Endothelial cell of umbilical vein (primary cell): ENCODE results near the gene CCT3. TPM values are rescaled to one million over a fixed set of nuclear protein-coding genes. Genes with fewer than 3 reads are reported as not detected.

ENCODE experiments used
- BruUV-seq: library from RNA; stranded (reverse); fragments of 400-500 nt; replicated peaks from 2 replicates; lab custom pipeline; 2021; lab: Mats Ljungman, UMichigan
- CTCF ChIA-PET: fragments of 300-600, 350-600 bp; sonication (Branson Sonifier 250); formaldehyde crosslinking; loops from one replicate; lab custom pipeline; 2021; ENCODE audit warnings: antibody characterized with exemption, inconsistent platforms; lab: Charles Lee
- POLR2A ChIA-PET: fragments of 300-600, 350-600 bp; sonication (Branson Sonifier 250); formaldehyde crosslinking; loops from one replicate; lab custom pipeline; 2021; ENCODE audit warnings: antibody characterized with exemption, inconsistent platforms; lab: Charles Lee
- DNase-seq: peaks from one replicate; pipeline ENCODE4 v3.0.0-alpha.2; 2011; ENCODE audit warnings: low read depth, low spot score
- FAIRE-seq: peaks from 2 replicates; lab custom pipeline; 2011; peaks lifted over from hg19 to GRCh38; lab: Jason Lieb, UNC
- H2AFZ ChIP-seq: 2 replicates; pipeline ENCODE4 v1.6.0; 2012; ENCODE audit warnings: low read depth, low read length, control low read depth, inconsistent platforms
- H3K27ac ChIP-seq: 2 replicates; pipeline ENCODE4 v1.5.1; 2011; ENCODE audit warnings: low read depth, mild to moderate bottlenecking, control low read depth, low read length, moderate library complexity; ENCODE audit not compliant: insufficient read depth
- H3K27me3 ChIP-seq, 2 experiments: 2 replicates each; pipeline versions ENCODE4 v1.6.0 to v1.6.1; 2011; ENCODE audit warnings: low read length in 2 of 2, mixed read lengths in 1 of 2; ENCODE audit not compliant: control insufficient read depth in 2 of 2, insufficient read depth in 2 of 2
- H3K36me3 ChIP-seq, 2 experiments: 2 replicates in 1 of 2; 3 replicates in 1 of 2; pipeline ENCODE4 v1.5.1; 2011; ENCODE audit warnings: low read length in 2 of 2, mild to moderate bottlenecking in 1 of 2, moderate library complexity in 1 of 2; ENCODE audit not compliant: control insufficient read depth in 2 of 2, insufficient read depth in 2 of 2; ENCODE audit errors: extremely low read depth in 1 of 2
- H3K4me1 ChIP-seq: 3 replicates; pipeline ENCODE4 v1.5.1; 2011; ENCODE audit warnings: mild to moderate bottlenecking, low read length; ENCODE audit not compliant: control insufficient read depth, insufficient read depth; ENCODE audit errors: extremely low read depth
- H3K4me2 ChIP-seq: 2 replicates; pipeline ENCODE4 v1.6.1; 2011; ENCODE audit warnings: low read length, control low read depth, mixed read lengths; ENCODE audit not compliant: insufficient read depth
- H3K4me3 ChIP-seq, 3 experiments: fragments of 200-600 bp in 1 of 3; sonication (generic), shearing (Covaris generic) in 1 of 3; replicated peaks in 1 of 3; 2 replicates each; pipeline ENCODE4 v1.5.1; 2011 to 2016; ENCODE audit warnings: control low read depth in 3 of 3, low read length in 3 of 3, mild to moderate bottlenecking in 2 of 3, inconsistent platforms in 1 of 3, low read depth in 1 of 3, moderate library complexity in 1 of 3; ENCODE audit not compliant: insufficient read depth in 1 of 3
- H3K79me2 ChIP-seq: 2 replicates; pipeline ENCODE4 v1.6.0; 2012; ENCODE audit warnings: low read length, inconsistent platforms; ENCODE audit not compliant: control insufficient read depth, insufficient read depth
- H3K9ac ChIP-seq: replicated peaks from 2 replicates; pipeline ENCODE3; 2011; ENCODE audit warnings: low read length, control low read depth; ENCODE audit not compliant: insufficient read depth; ENCODE audit errors: extremely low read depth
- H3K9me1 ChIP-seq: replicated peaks from 3 replicates; pipeline ENCODE4 v1.6.0; 2011; ENCODE audit warnings: mild to moderate bottlenecking, low read length; ENCODE audit not compliant: control insufficient read depth, insufficient read depth; ENCODE audit errors: extremely low read depth
- H3K9me3 ChIP-seq: replicated peaks from 2 replicates; pipeline ENCODE4 v1.5.1; 2012; ENCODE audit warnings: low read length, inconsistent platforms; ENCODE audit not compliant: control insufficient read depth, insufficient read depth
- H4K20me1 ChIP-seq: replicated peaks from 2 replicates; pipeline ENCODE3; 2011; ENCODE audit warnings: mild to moderate bottlenecking, low read length; ENCODE audit not compliant: control insufficient read depth, insufficient read depth; ENCODE audit errors: extremely low read depth
- FOS ChIP-seq: IDR thresholded peaks from 2 replicates; pipeline ENCODE4 v1.6.1; 2011; ENCODE audit warnings: mild to moderate bottlenecking, low read length, moderate library complexity, borderline replicate concordance; ENCODE audit not compliant: insufficient read depth
- dilution Hi-C: fragments of 300-500 bp; cut with MboI; formaldehyde crosslinking; loops from one replicate; pipeline ENCODE4 v1.15.0; 2019; ENCODE audit warnings: low sequenced_read_pairs; ENCODE audit not compliant: extremely low pct_ligation_motif_present
- intact Hi-C: fragments of 100-400 bp; cut with micrococcal nuclease; formaldehyde crosslinking; loops from one replicate; pipeline ENCODE4 v1.10.0; 2022
- polyA plus RNA-seq, 4 experiments: library from polyadenylated mRNA; depleted of rRNA in 3 of 4; stranded (reverse) in 3 of 4; unstranded in 1 of 4; fragments of >200 nt; gene quantifications; 2 replicates each; pipeline versions ENCODE4 v1.2.1 to v1.2.3, GENCODE V29; 2011 to 2012; ENCODE audit warnings: missing spikeins in 1 of 4
- total RNA-seq: library from RNA; stranded (reverse); gene quantifications from 2 replicates; pipeline ENCODE4 v1.2.3, GENCODE V29; 2021
- TF ChIP-seq, protein P1 (sequence below), 2 donors: IDR thresholded peaks; 1 replicate in 1 of 2; 2 replicates in 1 of 2; pipeline ENCODE4 v1.5.1; 2011; ENCODE audit warnings: low read length in 2 of 2, mild to moderate bottlenecking in 2 of 2, moderate library complexity in 2 of 2, control low read depth in 1 of 2, inconsistent platforms in 1 of 2, low read depth in 1 of 2; ENCODE audit not compliant: insufficient read depth in 1 of 2; ENCODE audit errors: extremely low read depth in 1 of 2

The CCT3 gene
- total and polyA plus RNA-seq, 2 donors (not counting 3 experiments of a cell fraction or from before 2014, with no cell fraction given), result 276 to 367 TPM

DNA sequence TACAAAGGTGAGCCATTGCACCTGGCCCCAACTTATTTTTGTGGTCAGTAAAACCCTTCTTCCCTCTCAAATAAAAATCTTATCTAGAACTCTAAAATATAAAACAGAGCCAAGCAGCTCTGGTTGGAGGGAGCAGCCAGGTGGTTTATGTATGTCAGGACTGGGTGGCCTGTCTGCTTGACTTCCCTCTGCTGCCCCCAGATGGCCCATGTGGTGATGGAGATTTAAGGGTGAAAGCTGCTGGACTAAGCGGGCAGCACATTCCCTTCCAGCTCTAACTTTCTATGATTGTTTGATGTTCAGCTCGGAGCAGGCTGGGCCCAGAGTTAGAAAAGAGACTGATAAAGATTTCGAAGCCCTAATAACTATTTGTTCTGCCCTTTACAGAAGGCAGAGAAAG is 78.3 kb downstream of the CCT3 start:
- Histone ChIP-seq H3K79me2 (no peaks in the 10 kb centered on the region), H3K4me2 (no peak overlapping the region), H3K27me3 (no peaks in the 10 kb centered on the region), H3K27ac (no peak overlapping the region), H3K9ac (no peak overlapping the region), H3K36me3 (peaks cover 25 to 63% of the 10 kb centered on the region in 2 experiments), H3K9me1 (no peaks in the 10 kb centered on the region), H3K9me3 (no peaks in the 10 kb centered on the region), H2AFZ (no peak overlapping the region), H4K20me1 (no peaks in the 10 kb centered on the region), H3K4me1 (no peaks in the 10 kb centered on the region), H3K4me3 (no peak overlapping the region)
- POLR2A ChIA-PET, result interaction anchor here (0.6 kb wide), 1 partner anchor 16 kb away, joined by 4 read pairs; no protein-coding TSS in a partner anchor
- no peak for FAIRE-seq
- intact Hi-C loops (loop anchor here (1.0 kb wide), 1 partner anchor 114 kb away; no protein-coding TSS in a partner anchor), dilution Hi-C loops (no loop called here)
- CTCF ChIA-PET, result interaction anchor here (0.6 to 1.7 kb wide), 7 partner anchors 9 to 130 kb away, joined by 3 to 8 read pairs (median 5); no protein-coding TSS in a partner anchor
- BruUV-seq, result no TSS peak
- no peak for TF ChIP-seq FOS
- TF ChIP-seq, protein P1, sequence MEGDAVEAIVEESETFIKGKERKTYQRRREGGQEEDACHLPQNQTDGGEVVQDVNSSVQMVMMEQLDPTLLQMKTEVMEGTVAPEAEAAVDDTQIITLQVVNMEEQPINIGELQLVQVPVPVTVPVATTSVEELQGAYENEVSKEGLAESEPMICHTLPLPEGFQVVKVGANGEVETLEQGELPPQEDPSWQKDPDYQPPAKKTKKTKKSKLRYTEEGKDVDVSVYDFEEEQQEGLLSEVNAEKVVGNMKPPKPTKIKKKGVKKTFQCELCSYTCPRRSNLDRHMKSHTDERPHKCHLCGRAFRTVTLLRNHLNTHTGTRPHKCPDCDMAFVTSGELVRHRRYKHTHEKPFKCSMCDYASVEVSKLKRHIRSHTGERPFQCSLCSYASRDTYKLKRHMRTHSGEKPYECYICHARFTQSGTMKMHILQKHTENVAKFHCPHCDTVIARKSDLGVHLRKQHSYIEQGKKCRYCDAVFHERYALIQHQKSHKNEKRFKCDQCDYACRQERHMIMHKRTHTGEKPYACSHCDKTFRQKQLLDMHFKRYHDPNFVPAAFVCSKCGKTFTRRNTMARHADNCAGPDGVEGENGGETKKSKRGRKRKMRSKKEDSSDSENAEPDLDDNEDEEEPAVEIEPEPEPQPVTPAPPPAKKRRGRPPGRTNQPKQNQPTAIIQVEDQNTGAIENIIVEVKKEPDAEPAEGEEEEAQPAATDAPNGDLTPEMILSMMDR (IDR thresholded peaks at IDR 0.05; ENCODE audit: extremely low read depth in 1 of 2, insufficient read depth in 1 of 2, low read depth in 1 of 2, low read length in 2 of 2), result peak in 1 of 2 donors; percentile 6
- DNase-seq, result no peak

Other genes starting within 250 kb of the CCT3 start
- 715 and 742 TPM in 2 replicates for gene LMNA, start 223.6 kb downstream of the CCT3 start, total RNA-seq
- 371 and 461 TPM in 2 replicates for gene LMNA, start 223.6 kb downstream of the CCT3 start, polyA plus RNA-seq
- gene SEMA4A, start 184.7 kb downstream of the CCT3 start, total RNA-seq, result 1.5 and 1.6 TPM in 2 replicates
- gene SEMA4A, start 184.7 kb downstream of the CCT3 start, polyA plus RNA-seq, result 0.97 and 1.5 TPM in 2 replicates
- gene SLC25A44, start 144.2 kb downstream of the CCT3 start, total RNA-seq, result 24.0 and 26.3 TPM in 2 replicates
- gene SLC25A44, start 144.2 kb downstream of the CCT3 start, polyA plus RNA-seq, result 30.2 and 30.6 TPM in 2 replicates
- gene PMF1, start 125.3 kb downstream of the CCT3 start, total RNA-seq, result 58.4 and 61.6 TPM in 2 replicates
- gene PMF1, start 125.3 kb downstream of the CCT3 start, polyA plus RNA-seq, result 134 and 147 TPM in 2 replicates
- gene BGLAP, start 96.1 kb downstream of the CCT3 start, total RNA-seq, result 1.0 and 2.4 TPM in 2 replicates
- 0.65 and 1.2 TPM in 2 replicates for gene BGLAP, start 96.1 kb downstream of the CCT3 start, polyA plus RNA-seq
- gene PAQR6, start 90.2 kb downstream of the CCT3 start, total RNA-seq, result 1.6 and 2.2 TPM in 2 replicates
- gene PAQR6, start 90.2 kb downstream of the CCT3 start, polyA plus RNA-seq, result 1.3 and 1.6 TPM in 2 replicates
- 79.0 and 82.6 TPM in 2 replicates for gene SMG5, start 55.5 kb downstream of the CCT3 start, total RNA-seq
- gene SMG5, start 55.5 kb downstream of the CCT3 start, polyA plus RNA-seq, result 32.6 and 37.4 TPM in 2 replicates
- gene TMEM79, start 54.0 kb downstream of the CCT3 start, total RNA-seq, result 3.0 TPM in 2 replicates
- 4.8 and 5.6 TPM in 2 replicates for gene TMEM79, start 54.0 kb downstream of the CCT3 start, polyA plus RNA-seq
- 83.3 and 84.3 TPM in 2 replicates for gene GLMP, start 42.6 kb downstream of the CCT3 start, total RNA-seq
- gene GLMP, start 42.6 kb downstream of the CCT3 start, polyA plus RNA-seq, result 109 and 136 TPM in 2 replicates
- gene VHLL, start 39.0 kb downstream of the CCT3 start, total RNA-seq, result 0.73 TPM in 1 of 2 replicates, not detected in the other
- gene VHLL, start 39.0 kb downstream of the CCT3 start, polyA plus RNA-seq, result not detected in 2 replicates
- 0.69 TPM in 1 of 2 replicates, not detected in the other for gene TSACC, start 234 bp upstream of the CCT3 start, total RNA-seq
- gene TSACC, start 234 bp upstream of the CCT3 start, polyA plus RNA-seq, result 0.38 and 0.94 TPM in 2 replicates
- gene RHBG, start 30.9 kb upstream of the CCT3 start, total RNA-seq, result not detected in 2 replicates
- not detected in 2 replicates for gene RHBG, start 30.9 kb upstream of the CCT3 start, polyA plus RNA-seq
- 52.2 and 57.3 TPM in 2 replicates for gene MEF2D, start 162.5 kb upstream of the CCT3 start, total RNA-seq
- 45.4 and 55.6 TPM in 2 replicates for gene MEF2D, start 162.5 kb upstream of the CCT3 start, polyA plus RNA-seq
- 48.6 and 60.7 TPM in 2 replicates for gene IQGAP3, start 234.3 kb upstream of the CCT3 start, total RNA-seq
- 28.3 and 30.2 TPM in 2 replicates for gene IQGAP3, start 234.3 kb upstream of the CCT3 start, polyA plus RNA-seq
- not detected in 2 replicates for gene TTC24, start 241.4 kb upstream of the CCT3 start, total RNA-seq
- not detected in 2 replicates for gene TTC24, start 241.4 kb upstream of the CCT3 start, polyA plus RNA-seq